Breast epithelium (tissue), 4 donors: ENCODE results near the gene TMEM63B. TPM values are rescaled to one million over a fixed set of nuclear protein-coding genes. Genes with fewer than 3 reads are reported as not detected.
A peak's percentile ranks its signal among the peaks of the same experiment; 100 is the strongest.

Experiments
- DNase-seq, 2 donors: peaks; one replicate each; pipeline ENCODE4 v3.0.0-alpha.2; 2019; ENCODE audit warnings: low spot score in 2 of 2
- H3K27ac ChIP-seq, 2 donors: fragments of 200-600 bp; sonication (generic) in 1 of 2; one replicate each; pipeline ENCODE4 v1.5.1; 2016 to 2019; ENCODE audit warnings: mild to moderate bottlenecking in 1 of 2
- H3K27me3 ChIP-seq, 2 donors: fragments of 200-600 bp; sonication (generic) in 1 of 2; one replicate each; pipeline versions ENCODE4 v1.5.1 to v1.6.0; 2017 to 2019; ENCODE audit warnings: control low read depth in 1 of 2, mild to moderate bottlenecking in 1 of 2
- H3K36me3 ChIP-seq: fragments of 200-600 bp; one replicate; pipeline ENCODE4 v1.5.1; 2019
- H3K4me1 ChIP-seq, 2 donors: fragments of 200-600 bp; sonication (generic); one replicate each; pipeline ENCODE4 v1.5.1; 2016 to 2019; ENCODE audit warnings: control low read depth in 1 of 2
- H3K4me3 ChIP-seq, 3 donors: fragments of 200-600 bp; sonication (generic); 1 replicate in 2 of 3; 2 replicates in 1 of 3; pipeline ENCODE4 v1.5.1; 2016 to 2019; ENCODE audit warnings: mild to moderate bottlenecking in 3 of 3, moderate library complexity in 2 of 3
- H3K9me3 ChIP-seq, 2 donors: fragments of 200-600 bp; sonication (generic) in 1 of 2; one replicate each; pipeline ENCODE4 v1.5.1; 2016 to 2019; ENCODE audit warnings: control low read depth in 1 of 2
- CTCF ChIP-seq, 3 donors: fragments of 450-650 bp; IDR thresholded peaks; one replicate each; pipeline ENCODE4 v1.5.1; 2016 to 2017; ENCODE audit warnings: antibody characterized with exemption in 3 of 3, mild to moderate bottlenecking in 3 of 3, moderate library complexity in 3 of 3
- POLR2A ChIP-seq: fragments of 450-650 bp; IDR thresholded peaks from one replicate; pipeline ENCODE4 v1.6.1; 2016; ENCODE audit warnings: antibody characterized with exemption, mild to moderate bottlenecking, moderate library complexity
- POLR2AphosphoS5 ChIP-seq, 3 donors: sonication (generic); formaldehyde crosslinking; IDR thresholded peaks; one replicate each; pipeline ENCODE4 v1.6.1; 2017; ENCODE audit warnings: antibody characterized with exemption in 3 of 3
- intact Hi-C: fragments of 100-400 bp; cut with DNase I; formaldehyde crosslinking; loops from one replicate; pipeline ENCODE4 v1.15.1; 2023; ENCODE audit warnings: low total_unique reads
- total RNA-seq, 3 donors: library from RNA; depleted of rRNA; stranded (reverse); fragments of >200 nt; gene quantifications; one replicate each; pipeline ENCODE4 v1.1.0, GENCODE V29; 2016

The TMEM63B gene
- total RNA-seq, 3 donors from 2014 or later = 16.7 to 21.8 (median 18.9) TPM

- DNase-seq = peak; percentile 42 to 66
- H3K27me3 ChIP-seq = no peaks in the 10 kb centered on the region
- no peaks in the 10 kb centered on the region for H3K36me3 ChIP-seq
- H3K27ac ChIP-seq = peak overlapping the region; percentile 20 to 29
- TF ChIP-seq CTCF (IDR thresholded peaks at IDR 0.05) (no peak), POLR2AphosphoS5 (IDR thresholded peaks at IDR 0.05) (no peak), POLR2A (no peak)
- peaks cover 5% of the 10 kb centered on the region in 2 donors for H3K4me1 ChIP-seq
- intact Hi-C loops = no loop called here
- H3K4me3 ChIP-seq = peak overlapping the region; percentile 15 to 47 (median 19)
- H3K9me3 ChIP-seq = no peaks in the 10 kb centered on the region
Observed at GRCh38 chr6:44133003-44133931, 5.9 kb downstream of the TMEM63B start.

GRCh38 chr6:44133981-44134711 lies 6.8 kb downstream of the TMEM63B start:
- Histone ChIP-seq H3K4me3 (no peak overlapping the region), H3K27ac (no peak overlapping the region), H3K27me3 (no peaks in the 10 kb centered on the region), H3K4me1 (no peaks in the 10 kb centered on the region), H3K36me3 (no peaks in the 10 kb centered on the region), H3K9me3 (no peaks in the 10 kb centered on the region)
- intact Hi-C loops = no loop called here
- TF ChIP-seq POLR2AphosphoS5 (IDR thresholded peaks at IDR 0.05) (no peak), CTCF (IDR thresholded peaks at IDR 0.05) (no peak), POLR2A (no peak)
- no peak for DNase-seq

GRCh38 chr6:44135173-44135758 lies 7.9 kb downstream of the TMEM63B start:
- Histone ChIP-seq H3K36me3 (no peaks in the 10 kb centered on the region), H3K4me3 (no peak overlapping the region), H3K4me1 (no peaks in the 10 kb centered on the region), H3K9me3 (no peaks in the 10 kb centered on the region), H3K27ac (no peak overlapping the region), H3K27me3 (no peaks in the 10 kb centered on the region)
- DNase-seq = no peak
- TF ChIP-seq POLR2AphosphoS5 (IDR thresholded peaks at IDR 0.05) = no peak
- no peak for TF ChIP-seq CTCF (IDR thresholded peaks at IDR 0.05)
- TF ChIP-seq POLR2A = no peak
- intact Hi-C loops = no loop called here

GRCh38 chr6:44135875-44136274 lies 8.5 kb downstream of the TMEM63B start:
- intact Hi-C loops = no loop called here
- no peak for DNase-seq
- no peak overlapping the region for H3K4me3 ChIP-seq

More at GRCh38 chr6:44135875-44136274, 8.5 kb downstream of the TMEM63B start:
- Histone ChIP-seq H3K27me3 (no peaks in the 10 kb centered on the region), H3K36me3 (no peaks in the 10 kb centered on the region), H3K4me1 (no peaks in the 10 kb centered on the region), H3K27ac (no peak overlapping the region), H3K9me3 (no peaks in the 10 kb centered on the region)
- TF ChIP-seq POLR2AphosphoS5 (IDR thresholded peaks at IDR 0.05) (no peak), CTCF (IDR thresholded peaks at IDR 0.05) (no peak), POLR2A (no peak)
